GM23338 (cell line): ENCODE results near the gene SCAMP1.

Experiments used
- CTCF ChIP-seq, 2 experiments: fragments of 200-600 bp in 1 of 2; sonication (generic) in 1 of 2; conservative IDR thresholded peaks; 2 replicates each; pipeline versions ENCODE4 v1.5.1 to v1.6.1; 2016 to 2017; ENCODE audit warnings: antibody characterized with exemption in 2 of 2, low read depth in 2 of 2, mild to moderate bottlenecking in 2 of 2, moderate library complexity in 1 of 2
- ETS1 ChIP-seq: IDR thresholded peaks from 2 replicates; pipeline ENCODE4 v1.6.1; 2016; ENCODE audit warnings: antibody characterized with exemption
- EZH2 ChIP-seq: fragments of 200-600 bp; sonication (generic); IDR thresholded peaks from one replicate; pipeline ENCODE4 v1.8.0; 2017; ENCODE audit warnings: antibody characterized with exemption, mild to moderate bottlenecking, low read depth; ENCODE audit not compliant: unreplicated experiment
- EZH2phosphoT487 ChIP-seq: fragments of 200-600 bp; sonication (generic); IDR thresholded peaks from one replicate; pipeline ENCODE4 v1.8.1; 2018; ENCODE audit warnings: antibody characterized with exemption; ENCODE audit not compliant: unreplicated experiment
- POLR2AphosphoS5 ChIP-seq: IDR thresholded peaks from 2 replicates; pipeline ENCODE4 v1.6.1; 2016; ENCODE audit warnings: antibody characterized with exemption, low read depth
- REST ChIP-seq: IDR thresholded peaks from one replicate; pipeline ENCODE4 v1.6.1; 2018; ENCODE audit warnings: antibody characterized with exemption; ENCODE audit not compliant: unreplicated experiment
- STAT1 ChIP-seq: IDR thresholded peaks from one replicate; pipeline ENCODE4 v1.6.1; 2016; ENCODE audit warnings: antibody characterized with exemption; ENCODE audit not compliant: unreplicated experiment

- TF ChIP-seq POLR2AphosphoS5 (no peak), CTCF (conservative IDR thresholded peaks at IDR 0.05; ENCODE audit: low read depth in 2 of 2) (no peak), EZH2phosphoT487 (no peak), REST (no peak), EZH2 (no peak), STAT1 (no peak), ETS1 (no peak)
Measured at GRCh38 chr5:78503958-78504653, 143.7 kb downstream of the SCAMP1 start.
